Endothelial cell of umbilical vein (primary cell): ENCODE data around the gene GIPC3. TPM values are rescaled to one million over a fixed set of nuclear protein-coding genes. Genes with fewer than 3 reads are reported as not detected.

Experiments
- BruUV-seq: library from RNA; stranded (reverse); fragments of 400-500 nt; replicated peaks from 2 replicates; lab custom pipeline; 2021; lab: Mats Ljungman, UMichigan
- CTCF ChIA-PET: fragments of 300-600, 350-600 bp; sonication (Branson Sonifier 250); formaldehyde crosslinking; loops from one replicate; lab custom pipeline; 2021; ENCODE audit warnings: antibody characterized with exemption, inconsistent platforms; lab: Charles Lee
- POLR2A ChIA-PET: fragments of 300-600, 350-600 bp; sonication (Branson Sonifier 250); formaldehyde crosslinking; loops from one replicate; lab custom pipeline; 2021; ENCODE audit warnings: antibody characterized with exemption, inconsistent platforms; lab: Charles Lee
- DNase-seq: peaks from one replicate; pipeline ENCODE4 v3.0.0-alpha.2; 2011; ENCODE audit warnings: low read depth, low spot score
- FAIRE-seq: peaks from 2 replicates; lab custom pipeline; 2011; peaks lifted over from hg19 to GRCh38; lab: Jason Lieb, UNC
- H2AFZ ChIP-seq: 2 replicates; pipeline ENCODE4 v1.6.0; 2012; ENCODE audit warnings: low read depth, low read length, control low read depth, inconsistent platforms
- H3K27ac ChIP-seq: 2 replicates; pipeline ENCODE4 v1.5.1; 2011; ENCODE audit warnings: low read depth, mild to moderate bottlenecking, control low read depth, low read length, moderate library complexity; ENCODE audit not compliant: insufficient read depth
- H3K27me3 ChIP-seq, 2 experiments: 2 replicates each; pipeline versions ENCODE4 v1.6.0 to v1.6.1; 2011; ENCODE audit warnings: low read length in 2 of 2, mixed read lengths in 1 of 2; ENCODE audit not compliant: control insufficient read depth in 2 of 2, insufficient read depth in 2 of 2
- H3K36me3 ChIP-seq, 2 experiments: 2 replicates in 1 of 2; 3 replicates in 1 of 2; pipeline ENCODE4 v1.5.1; 2011; ENCODE audit warnings: low read length in 2 of 2, mild to moderate bottlenecking in 1 of 2, moderate library complexity in 1 of 2; ENCODE audit not compliant: control insufficient read depth in 2 of 2, insufficient read depth in 2 of 2; ENCODE audit errors: extremely low read depth in 1 of 2
- H3K4me1 ChIP-seq: 3 replicates; pipeline ENCODE4 v1.5.1; 2011; ENCODE audit warnings: mild to moderate bottlenecking, low read length; ENCODE audit not compliant: control insufficient read depth, insufficient read depth; ENCODE audit errors: extremely low read depth
- H3K4me2 ChIP-seq: 2 replicates; pipeline ENCODE4 v1.6.1; 2011; ENCODE audit warnings: low read length, control low read depth, mixed read lengths; ENCODE audit not compliant: insufficient read depth
- H3K4me3 ChIP-seq, 3 experiments: fragments of 200-600 bp in 1 of 3; sonication (generic), shearing (Covaris generic) in 1 of 3; replicated peaks in 1 of 3; 2 replicates each; pipeline ENCODE4 v1.5.1; 2011 to 2016; ENCODE audit warnings: control low read depth in 3 of 3, low read length in 3 of 3, mild to moderate bottlenecking in 2 of 3, inconsistent platforms in 1 of 3, low read depth in 1 of 3, moderate library complexity in 1 of 3; ENCODE audit not compliant: insufficient read depth in 1 of 3
- H3K79me2 ChIP-seq: 2 replicates; pipeline ENCODE4 v1.6.0; 2012; ENCODE audit warnings: low read length, inconsistent platforms; ENCODE audit not compliant: control insufficient read depth, insufficient read depth
- H3K9ac ChIP-seq: replicated peaks from 2 replicates; pipeline ENCODE3; 2011; ENCODE audit warnings: low read length, control low read depth; ENCODE audit not compliant: insufficient read depth; ENCODE audit errors: extremely low read depth
- H3K9me1 ChIP-seq: replicated peaks from 3 replicates; pipeline ENCODE4 v1.6.0; 2011; ENCODE audit warnings: mild to moderate bottlenecking, low read length; ENCODE audit not compliant: control insufficient read depth, insufficient read depth; ENCODE audit errors: extremely low read depth
- H3K9me3 ChIP-seq: replicated peaks from 2 replicates; pipeline ENCODE4 v1.5.1; 2012; ENCODE audit warnings: low read length, inconsistent platforms; ENCODE audit not compliant: control insufficient read depth, insufficient read depth
- H4K20me1 ChIP-seq: replicated peaks from 2 replicates; pipeline ENCODE3; 2011; ENCODE audit warnings: mild to moderate bottlenecking, low read length; ENCODE audit not compliant: control insufficient read depth, insufficient read depth; ENCODE audit errors: extremely low read depth
- GATA2 ChIP-seq: IDR thresholded peaks from 2 replicates; pipeline ENCODE4 v1.7.0; 2011; ENCODE audit warnings: low read depth, mild to moderate bottlenecking, moderate library complexity, mixed read lengths, low read length; ENCODE audit not compliant: insufficient read length, insufficient read depth
- JUN ChIP-seq: IDR thresholded peaks from 2 replicates; pipeline ENCODE4 v1.6.1; 2011; ENCODE audit warnings: borderline replicate concordance, low read depth; ENCODE audit not compliant: insufficient read length, insufficient read depth
- MYC ChIP-seq: IDR thresholded peaks from one replicate; pipeline ENCODE4 v1.6.1; 2011; ENCODE audit warnings: mild to moderate bottlenecking, low read depth, low read length
- POLR2A ChIP-seq: IDR thresholded peaks from 2 replicates; pipeline ENCODE4 v1.6.1; 2012; ENCODE audit warnings: low read depth, mild to moderate bottlenecking, control low read depth, low read length
- dilution Hi-C: fragments of 300-500 bp; cut with MboI; formaldehyde crosslinking; loops from one replicate; pipeline ENCODE4 v1.15.0; 2019; ENCODE audit warnings: low sequenced_read_pairs; ENCODE audit not compliant: extremely low pct_ligation_motif_present
- intact Hi-C: fragments of 100-400 bp; cut with micrococcal nuclease; formaldehyde crosslinking; loops from one replicate; pipeline ENCODE4 v1.10.0; 2022
- polyA plus RNA-seq, 4 experiments: library from polyadenylated mRNA; depleted of rRNA in 3 of 4; stranded (reverse) in 3 of 4; unstranded in 1 of 4; fragments of >200 nt; gene quantifications; 2 replicates each; pipeline versions ENCODE4 v1.2.1 to v1.2.3, GENCODE V29; 2011 to 2012; ENCODE audit warnings: missing spikeins in 1 of 4
- total RNA-seq: library from RNA; stranded (reverse); gene quantifications from 2 replicates; pipeline ENCODE4 v1.2.3, GENCODE V29; 2021
- TF ChIP-seq, protein P1 (sequence below), 2 donors: IDR thresholded peaks; 1 replicate in 1 of 2; 2 replicates in 1 of 2; pipeline ENCODE4 v1.5.1; 2011; ENCODE audit warnings: low read length in 2 of 2, mild to moderate bottlenecking in 2 of 2, moderate library complexity in 2 of 2, control low read depth in 1 of 2, inconsistent platforms in 1 of 2, low read depth in 1 of 2; ENCODE audit not compliant: insufficient read depth in 1 of 2; ENCODE audit errors: extremely low read depth in 1 of 2

The GIPC3 gene
- total and polyA plus RNA-seq, 2 donors (not counting 3 experiments of a cell fraction or from before 2014, with no cell fraction given) = 2.2 to 6.6 TPM

DNA sequence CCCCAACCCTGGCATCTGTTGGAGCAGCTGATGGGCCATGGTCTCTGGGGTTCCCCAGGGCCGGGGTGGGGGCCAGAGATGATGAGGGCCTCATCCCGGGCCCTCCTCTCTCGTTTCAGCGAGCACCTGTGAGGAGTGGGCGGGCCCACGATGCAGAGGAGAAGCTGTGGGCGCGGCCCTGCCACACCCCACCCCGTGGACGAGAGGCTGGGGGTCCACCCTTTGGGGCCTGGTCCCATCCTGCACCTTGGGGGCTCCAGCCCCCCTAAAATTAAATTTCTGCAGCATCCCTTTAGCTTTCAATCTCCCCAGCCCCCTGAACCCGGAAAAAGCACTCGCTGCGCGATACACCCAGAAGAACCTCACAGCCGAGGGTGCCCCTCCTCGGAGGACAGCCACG lies 6.9 kb upstream of the GIPC3 start:
- BruUV-seq = no TSS peak
- peaks cover under 1% of the 10 kb centered on the region for H3K79me2 ChIP-seq
- ChIA-PET POLR2A (no interaction called here), CTCF (interaction anchor here (1.0 to 1.1 kb wide), 2 partner anchors 13 to 29 kb away, joined by 3 read pairs; no protein-coding TSS in a partner anchor)
- no peaks in the 10 kb centered on the region for H4K20me1 ChIP-seq
- H3K9me3 ChIP-seq = no peaks in the 10 kb centered on the region
- no peak for FAIRE-seq
- no peak for TF ChIP-seq GATA2
- TF ChIP-seq POLR2A = no peak
- no peak for TF ChIP-seq MYC
- TF ChIP-seq, protein P1, sequence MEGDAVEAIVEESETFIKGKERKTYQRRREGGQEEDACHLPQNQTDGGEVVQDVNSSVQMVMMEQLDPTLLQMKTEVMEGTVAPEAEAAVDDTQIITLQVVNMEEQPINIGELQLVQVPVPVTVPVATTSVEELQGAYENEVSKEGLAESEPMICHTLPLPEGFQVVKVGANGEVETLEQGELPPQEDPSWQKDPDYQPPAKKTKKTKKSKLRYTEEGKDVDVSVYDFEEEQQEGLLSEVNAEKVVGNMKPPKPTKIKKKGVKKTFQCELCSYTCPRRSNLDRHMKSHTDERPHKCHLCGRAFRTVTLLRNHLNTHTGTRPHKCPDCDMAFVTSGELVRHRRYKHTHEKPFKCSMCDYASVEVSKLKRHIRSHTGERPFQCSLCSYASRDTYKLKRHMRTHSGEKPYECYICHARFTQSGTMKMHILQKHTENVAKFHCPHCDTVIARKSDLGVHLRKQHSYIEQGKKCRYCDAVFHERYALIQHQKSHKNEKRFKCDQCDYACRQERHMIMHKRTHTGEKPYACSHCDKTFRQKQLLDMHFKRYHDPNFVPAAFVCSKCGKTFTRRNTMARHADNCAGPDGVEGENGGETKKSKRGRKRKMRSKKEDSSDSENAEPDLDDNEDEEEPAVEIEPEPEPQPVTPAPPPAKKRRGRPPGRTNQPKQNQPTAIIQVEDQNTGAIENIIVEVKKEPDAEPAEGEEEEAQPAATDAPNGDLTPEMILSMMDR (IDR thresholded peaks at IDR 0.05; ENCODE audit: extremely low read depth in 1 of 2, insufficient read depth in 1 of 2, low read depth in 1 of 2, low read length in 2 of 2) = no peak
- no peak for TF ChIP-seq JUN
- no peak overlapping the region for H3K27ac ChIP-seq
- H2AFZ ChIP-seq = no peak overlapping the region
- H3K4me2 ChIP-seq = no peak overlapping the region
- H3K9me1 ChIP-seq = no peaks in the 10 kb centered on the region
- peaks cover 0 to 3% of the 10 kb centered on the region in 2 experiments for H3K36me3 ChIP-seq
- dilution Hi-C loops (no loop called here), intact Hi-C loops (no loop called here)
- peaks cover 16% of the 10 kb centered on the region for H3K4me1 ChIP-seq
- H3K4me3 ChIP-seq = no peak overlapping the region
- no peak for DNase-seq
- H3K27me3 ChIP-seq = no peaks in the 10 kb centered on the region
- no peak overlapping the region for H3K9ac ChIP-seq
